K562 (cell line): ENCODE measurements around the gene EXOC4. TPM values are rescaled to one million over a fixed set of nuclear protein-coding genes. Genes with fewer than 3 reads are reported as not detected.

Source experiments
- ATAC-seq: fragments of 200-7000 bp; cut with Tn5 transposase; 3 replicates; pipeline ENCODE4 v1.9.1; 2020; ENCODE audit warnings: moderate library complexity
- BruUV-seq: library from RNA; stranded (reverse); fragments of 400-500 nt; replicated peaks from 2 replicates; lab custom pipeline; 2021; lab: Mats Ljungman, UMichigan
- CTCF ChIA-PET: fragments of 300-600 bp; formaldehyde crosslinking; extraction: SDS; loops from one replicate; lab custom pipeline; 2021; ENCODE audit warnings: low intra/inter-chr PET ratio; lab: Yijun Ruan, JAX
- POLR2A ChIA-PET: fragments of 300-600, 350-650 bp; sonication (Branson Sonifier 250); formaldehyde crosslinking; extraction: SDS; loops from one replicate; lab custom pipeline; 2021; ENCODE audit warnings: antibody characterized with exemption, inconsistent platforms; lab: Yijun Ruan, JAX
- DNase-seq, 4 experiments: peaks; one replicate each; pipeline versions ENCODE4 v3.0.0 to v3.0.0-alpha.2; 2011 to 2018; ENCODE audit warnings: low spot score in 3 of 4, mixed read lengths in 3 of 4; ENCODE audit errors: extremely low read depth in 1 of 4
- FAIRE-seq: peaks from 2 replicates; lab custom pipeline; 2011; peaks lifted over from hg19 to GRCh38; lab: Jason Lieb, UNC
- H2AFZ ChIP-seq: 2 replicates; pipeline ENCODE4 v1.6.0; 2011; ENCODE audit warnings: low read depth, low read length, control low read depth, inconsistent platforms
- H3K27ac ChIP-seq: fragments of 200-600 bp; 3 replicates; pipeline ENCODE4 v1.8.0; 2011; ENCODE audit warnings: low read depth, mild to moderate bottlenecking, control low read depth, inconsistent platforms, low read length, moderate library complexity, mixed read lengths; ENCODE audit errors: extremely low read depth
- H3K27me3 ChIP-seq, 2 experiments: fragments of 300-600 bp in 1 of 2; 2 replicates in 1 of 2; 3 replicates in 1 of 2; pipeline versions ENCODE4 v1.6.0 to v1.8.0; 2011; ENCODE audit warnings: inconsistent platforms in 2 of 2, low read length in 2 of 2, mild to moderate bottlenecking in 1 of 2, mixed read lengths in 1 of 2, moderate library complexity in 1 of 2; ENCODE audit not compliant: control insufficient read depth in 2 of 2, insufficient read depth in 2 of 2
- H3K36me3 ChIP-seq: fragments of 300-600 bp; 3 replicates; pipeline ENCODE4 v1.8.0; 2011; ENCODE audit warnings: mild to moderate bottlenecking, low read length, inconsistent platforms; ENCODE audit not compliant: control insufficient read depth, insufficient read depth
- H3K4me1 ChIP-seq, 2 experiments: fragments of 200-600 bp in 1 of 2; replicated peaks in 1 of 2; 2 replicates in 1 of 2; 3 replicates in 1 of 2; pipeline versions ENCODE4 v1.5.1 to v1.8.0; 2011; ENCODE audit warnings: inconsistent platforms in 2 of 2, low read length in 2 of 2, mild to moderate bottlenecking in 1 of 2, mixed read lengths in 1 of 2, moderate library complexity in 1 of 2; ENCODE audit not compliant: control insufficient read depth in 2 of 2, insufficient read depth in 2 of 2
- H3K4me2 ChIP-seq: 2 replicates; pipeline ENCODE4 v1.6.1; 2011; ENCODE audit warnings: low read length, control low read depth, inconsistent platforms, mixed read lengths; ENCODE audit not compliant: insufficient read depth
- H3K4me3 ChIP-seq: fragments of 200-600 bp; sonication (generic), shearing (Covaris generic); 2 replicates; pipeline ENCODE4 v1.5.1; 2016; ENCODE audit warnings: control low read depth, inconsistent platforms
- H3K79me2 ChIP-seq: fragments of 200-600 bp; 3 replicates; pipeline ENCODE4 v1.8.0; 2011; ENCODE audit warnings: low read length, inconsistent platforms; ENCODE audit not compliant: control insufficient read depth, insufficient read depth
- H3K9ac ChIP-seq, 2 experiments: 2 replicates each; pipeline versions ENCODE4 v1.6.0 to v1.6.1; 2011; ENCODE audit warnings: low read depth in 2 of 2, low read length in 2 of 2, control low read depth in 1 of 2, inconsistent platforms in 1 of 2, mild to moderate bottlenecking in 1 of 2, mixed read lengths in 1 of 2; ENCODE audit not compliant: insufficient read depth in 1 of 2
- H3K9me1 ChIP-seq: one replicate; pipeline ENCODE4 v1.6.0; 2011; ENCODE audit warnings: inconsistent platforms, mild to moderate bottlenecking, low read length, moderate library complexity; ENCODE audit not compliant: control insufficient read depth, insufficient read depth
- H3K9me3 ChIP-seq: replicated peaks from 2 replicates; pipeline ENCODE4 v1.5.1; 2011; ENCODE audit warnings: low read depth, low read length, inconsistent platforms; ENCODE audit not compliant: control insufficient read depth, insufficient read depth
- H4K20me1 ChIP-seq: replicated peaks from 2 replicates; pipeline ENCODE4 v1.6.1; 2011; ENCODE audit warnings: low read length, inconsistent platforms, mixed read lengths; ENCODE audit not compliant: control insufficient read depth, insufficient read depth
- KDM2B ChIP-seq: fragments of 250-450 bp; sonication (Bioruptor Pico); IDR thresholded peaks from 2 replicates; pipeline ENCODE4 v1.8.0; 2021; ENCODE audit warnings: mild to moderate bottlenecking, moderate library complexity
- MBD1 ChIP-seq: fragments of 250-450 bp; sonication (Bioruptor Pico); IDR thresholded peaks from 2 replicates; pipeline ENCODE4 v1.8.0; 2022; ENCODE audit warnings: inconsistent platforms
- MEF2A ChIP-seq: IDR thresholded peaks from 2 replicates; pipeline ENCODE4 v1.6.1; 2011; ENCODE audit warnings: low read depth, mild to moderate bottlenecking, low read length, moderate library complexity; ENCODE audit not compliant: control insufficient read depth
- MLX ChIP-seq, 2 experiments: fragments of 450-650 bp in 1 of 2; sonication (generic) in 1 of 2; formaldehyde crosslinking; conservative IDR thresholded peaks; 2 replicates each; pipeline versions ENCODE4 v1.4.0 to v1.8.1; 2020 to 2022; ENCODE audit warnings: mild to moderate bottlenecking in 1 of 2, missing genetic modification reagents in 1 of 2
- RBM14 ChIP-seq: fragments of 200-400 bp; formaldehyde crosslinking; IDR thresholded peaks from 2 replicates; pipeline ENCODE4 v1.6.1; 2018; ENCODE audit warnings: low read depth, mild to moderate bottlenecking, low read length, moderate library complexity, borderline replicate concordance; ENCODE audit not compliant: insufficient read depth
- RHOXF2B ChIP-seq: fragments of 250-450 bp; sonication (Bioruptor Pico); conservative IDR thresholded peaks from 2 replicates; pipeline ENCODE4 v1.5.1; 2021
- TSC22D4 ChIP-seq: fragments of 450-650 bp; IDR thresholded peaks from 2 replicates; pipeline ENCODE4 v1.6.1; 2016; ENCODE audit warnings: missing genetic modification characterization, missing biosample characterization, control low read depth
- XRCC5 ChIP-seq: fragments of 200-400 bp; formaldehyde crosslinking; IDR thresholded peaks from 2 replicates; pipeline ENCODE4 v1.6.1; 2017; ENCODE audit warnings: low read depth, mild to moderate bottlenecking, low read length
- whole genome bisulfite sequencing: fragments of 100-300 bp; shearing (Covaris generic); methylation state at CpG from one replicate; pipeline ENCODE4 v1.1.6; 2016; ENCODE audit warnings: low coverage, mixed read lengths; ENCODE audit not compliant: insufficient coverage; ENCODE audit errors: missing lambda C conversion rate; 5-methylcytosine and 5-hydroxymethylcytosine counted together
- in situ Hi-C: fragments of 300-500 bp; cut with MboI; formaldehyde crosslinking; loops from 4 replicates; pipeline ENCODE4 v1.15.0; 2018; ENCODE audit warnings: inconsistent platforms, mixed read lengths
- intact Hi-C: fragments of 100-400 bp; cut with micrococcal nuclease; formaldehyde crosslinking; loops from 2 replicates; pipeline ENCODE4 v1.14.2; 2022
- polyA plus RNA-seq, 8 experiments: library from polyadenylated mRNA; depleted of rRNA in 4 of 8; stranded (reverse) in 5 of 8; unstranded in 3 of 8; fragments of >200 nt; fragmentation: Nextera tagmentation in 2 of 8; fragmentation: Illumina TruSeq in 1 of 8; extraction: Ambion mirVana in 2 of 8; extraction: Trizol in 1 of 8; gene quantifications; 2 replicates each; pipeline versions ENCODE4 v1.2.1 to v1.2.3, GENCODE V29; 2011 to 2014; ENCODE audit warnings: inconsistent platforms in 1 of 8, missing spikeins in 1 of 8
- total RNA-seq, 7 experiments: library from RNA; depleted of rRNA in 6 of 7; stranded (reverse); fragments of >200 nt in 6 of 7; fragmentation: Illumina TruSeq in 2 of 7; extraction: Trizol in 2 of 7; gene quantifications; 2 replicates each; pipeline versions ENCODE4 v1.2.1 to v1.2.3, GENCODE V29; 2011 to 2021; ENCODE audit warnings: low replicate concordance in 1 of 7

EXOC4 gene
- total and polyA plus RNA-seq, 9 of the 15 experiments (the other 6 are each of a cell fraction or from before 2014, with no cell fraction given): 18.5 to 73.1 (median 46.6) TPM

- in situ Hi-C loops (loop anchor here (10.0 kb wide), 1 partner anchor 716 kb away; no protein-coding TSS in a partner anchor), intact Hi-C loops (loop anchor here (10.0 kb wide), 3 partner anchors 196 to 496 kb away; no protein-coding TSS in a partner anchor)
- DNase-seq (no peak), ATAC-seq (no peak), FAIRE-seq (no peak)
- H3K9ac ChIP-seq: no peak overlapping the region
- no peak overlapping the region for H3K4me2 ChIP-seq
- no peaks in the 10 kb centered on the region for H3K36me3 ChIP-seq
- 36% methylated on average over 1 of the region's 1 CpG for WGBS
- H3K27ac ChIP-seq: no peak overlapping the region
- no TSS peak for BruUV-seq
- H3K9me3 ChIP-seq: no peaks in the 10 kb centered on the region
- H3K4me3 ChIP-seq: no peak overlapping the region
- CTCF ChIA-PET: no interaction called here
- H3K27me3 ChIP-seq: no peaks in the 10 kb centered on the region
- H3K79me2 ChIP-seq: no peaks in the 10 kb centered on the region
- POLR2A ChIA-PET: no interaction called here
- H3K4me1 ChIP-seq: no peaks in the 10 kb centered on the region
- H2AFZ ChIP-seq: no peak overlapping the region
- peaks cover 11% of the 10 kb centered on the region; the same call in 1 of the 2 replicates for H4K20me1 ChIP-seq
- TF ChIP-seq MBD1 (CRISPR knock-in tag) (no peak), RBM14 (no peak), RHOXF2B (CRISPR knock-in tag) (no peak), KDM2B (CRISPR knock-in tag) (no peak), TSC22D4 (no peak), MLX (CRISPR knock-in tag; conservative IDR thresholded peaks at IDR 0.05) (no peak), MEF2A (no peak), XRCC5 (no peak)
- no peaks in the 10 kb centered on the region for H3K9me1 ChIP-seq
Measured at GRCh38 chr7:133431134-133431724, 178.4 kb downstream of the EXOC4 start.
